Activated naive CD4-positive, alpha-beta T cell treated with anti-CD3 and anti-CD28 coated beads, Interleukin-2, amount 50 U/mL, for 72 hours (primary cell): Measurements from ENCODE around the gene CASQ2. TPM values are rescaled to one million over a fixed set of nuclear protein-coding genes. Genes with fewer than 3 reads are reported as not detected.
"Not testable (repeated sequence)": the region's sequence is repeated elsewhere in the genome, so short reads cannot be mapped to it uniquely, and the experiment has no call there.

Source experiments
- ATAC-seq, 2 donors: fragments of 150-1000 bp; cut with Tn5 transposase; 2 replicates each; pipeline ENCODE4 v1.10.0; 2021; ENCODE audit warnings: mild to moderate bottlenecking in 2 of 2, moderate library complexity in 2 of 2
- DNase-seq, 2 donors: peaks; one replicate each; pipeline ENCODE4 v3.0.0; 2021 to 2022; ENCODE audit warnings: low spot score in 2 of 2
- H3K27ac Mint-ChIP-seq, 2 donors: one replicate each; pipeline ENCODE4 v1.8.0; 2022; ENCODE audit warnings: mild to moderate bottlenecking in 2 of 2, mixed read lengths in 2 of 2
- H3K36me3 Mint-ChIP-seq, 2 donors: one replicate each; pipeline ENCODE4 v1.8.0; 2022; ENCODE audit warnings: mixed read lengths in 2 of 2
- H3K9me3 Mint-ChIP-seq, 2 donors: one replicate each; pipeline ENCODE4 v1.8.0; 2022; ENCODE audit warnings: mixed read lengths in 2 of 2
- total RNA-seq, 2 donors: library from RNA; stranded (reverse); gene quantifications; one replicate each; pipeline ENCODE4 v1.2.3, GENCODE V29; 2022

Gene CASQ2
- total RNA-seq, 2 donors from 2014 or later = not detected

GRCh38 chr1:115790356-115790755 lies 21.8 kb upstream of the CASQ2 start:
- Mint-ChIP-seq H3K36me3 (no peaks in the 10 kb centered on the region), H3K9me3 (peaks cover 0 to 5% of the 10 kb centered on the region in 2 donors), H3K27ac (no peak overlapping the region)
- ATAC-seq (no peak), DNase-seq (no peak)

- peaks cover 0 to 9% of the 10 kb centered on the region in 2 donors for H3K9me3 Mint-ChIP-seq
- H3K36me3 Mint-ChIP-seq = no peaks in the 10 kb centered on the region
- ATAC-seq (no peak), DNase-seq (no peak)
- H3K27ac Mint-ChIP-seq = no peak overlapping the region
Observed at GRCh38 chr1:115783311-115783710, 14.8 kb upstream of the CASQ2 start.

- Mint-ChIP-seq H3K36me3 (no peaks in the 10 kb centered on the region), H3K9me3 (peaks cover 0 to 9% of the 10 kb centered on the region in 2 donors), H3K27ac (no peak overlapping the region)
- ATAC-seq (no peak), DNase-seq (no peak)
Observed at GRCh38 chr1:115782571-115783281, 14.2 kb upstream of the CASQ2 start.

- no peak for ATAC-seq
- peaks cover 0 to 8% of the 10 kb centered on the region in 2 donors for H3K9me3 Mint-ChIP-seq
- H3K27ac Mint-ChIP-seq = no peak overlapping the region
Observed at GRCh38 chr1:115781851-115782250, 13.3 kb upstream of the CASQ2 start.

GRCh38 chr1:115781343-115781742 lies 12.8 kb upstream of the CASQ2 start:
- H3K9me3 Mint-ChIP-seq = peaks cover 0 to 4% of the 10 kb centered on the region in 2 donors
- no peak overlapping the region for H3K27ac Mint-ChIP-seq
- DNase-seq = no peak
- ATAC-seq = no peak
- H3K36me3 Mint-ChIP-seq = no peaks in the 10 kb centered on the region

More at GRCh38 chr1:115781851-115782250, 13.3 kb upstream of the CASQ2 start:
- DNase-seq = no peak
- H3K36me3 Mint-ChIP-seq = no peaks in the 10 kb centered on the region

GRCh38 chr1:115780655-115781054 lies 12.1 kb upstream of the CASQ2 start:
- ATAC-seq = not testable (repeated sequence)

GRCh38 chr1:115779075-115779474 lies 10.6 kb upstream of the CASQ2 start:
- not testable (repeated sequence) for DNase-seq, H3K9me3 Mint-ChIP-seq, ATAC-seq, H3K27ac Mint-ChIP-seq, H3K36me3 Mint-ChIP-seq

More at GRCh38 chr1:115780655-115781054, 12.1 kb upstream of the CASQ2 start:
- H3K27ac Mint-ChIP-seq, H3K9me3 Mint-ChIP-seq, DNase-seq, H3K36me3 Mint-ChIP-seq: not testable (repeated sequence)

GRCh38 chr1:115771847-115772457 lies 3.4 kb upstream of the CASQ2 start:
- no peak overlapping the region for H3K27ac Mint-ChIP-seq
- peak; percentile 63 to 67 for ATAC-seq

GRCh38 chr1:115771094-115771846 lies 2.8 kb upstream of the CASQ2 start:
- DNase-seq (no peak), ATAC-seq (no peak)
- Mint-ChIP-seq H3K27ac (no peak overlapping the region), H3K9me3 (no peaks in the 10 kb centered on the region), H3K36me3 (no peaks in the 10 kb centered on the region)

More at GRCh38 chr1:115771847-115772457, 3.4 kb upstream of the CASQ2 start:
- Mint-ChIP-seq H3K9me3 (no peaks in the 10 kb centered on the region), H3K36me3 (no peaks in the 10 kb centered on the region)
- peak in 1 of 2 donors; percentile 36 for DNase-seq

- DNase-seq (no peak), ATAC-seq (no peak)
- Mint-ChIP-seq H3K27ac (no peak overlapping the region), H3K36me3 (no peaks in the 10 kb centered on the region), H3K9me3 (no peaks in the 10 kb centered on the region)
Observed at GRCh38 chr1:115767403-115767802, 1.1 kb downstream of the CASQ2 start.

GRCh38 chr1:115765091-115765490 lies 3.4 kb downstream of the CASQ2 start:
- ATAC-seq = no peak
- Mint-ChIP-seq H3K9me3 (peaks cover 0 to 1% of the 10 kb centered on the region in 2 donors), H3K36me3 (no peaks in the 10 kb centered on the region), H3K27ac (peak overlapping the region in 1 of 2 donors; percentile 44)
- DNase-seq = no peak

GRCh38 chr1:115764541-115764940 lies 4.0 kb downstream of the CASQ2 start:
- DNase-seq (no peak), ATAC-seq (no peak)
- H3K9me3 Mint-ChIP-seq = peaks cover 3 to 7% of the 10 kb centered on the region in 2 donors

GRCh38 chr1:115762779-115763178 lies 5.7 kb downstream of the CASQ2 start:
- H3K27ac Mint-ChIP-seq = no peak overlapping the region
- ATAC-seq (no peak), DNase-seq (no peak)
- H3K36me3 Mint-ChIP-seq = no peaks in the 10 kb centered on the region
- peaks cover 6 to 11% of the 10 kb centered on the region in 2 donors for H3K9me3 Mint-ChIP-seq

More at GRCh38 chr1:115764541-115764940, 4.0 kb downstream of the CASQ2 start:
- H3K27ac Mint-ChIP-seq = no peak overlapping the region
- H3K36me3 Mint-ChIP-seq = no peaks in the 10 kb centered on the region

GRCh38 chr1:115761601-115762302 lies 6.8 kb downstream of the CASQ2 start:
- peaks cover 6 to 11% of the 10 kb centered on the region in 2 donors for H3K9me3 Mint-ChIP-seq
- DNase-seq (no peak), ATAC-seq (no peak)
- H3K27ac Mint-ChIP-seq = no peak overlapping the region
- no peaks in the 10 kb centered on the region for H3K36me3 Mint-ChIP-seq

GRCh38 chr1:115757856-115758255 lies 10.7 kb downstream of the CASQ2 start:
- Mint-ChIP-seq H3K27ac (no peak overlapping the region), H3K36me3 (no peaks in the 10 kb centered on the region), H3K9me3 (peaks cover 6 to 11% of the 10 kb centered on the region in 2 donors)
- ATAC-seq (no peak), DNase-seq (no peak)

- DNase-seq = no peak
- Mint-ChIP-seq H3K27ac (no peak overlapping the region), H3K36me3 (no peaks in the 10 kb centered on the region), H3K9me3 (peaks cover 6 to 11% of the 10 kb centered on the region in 2 donors)
- no peak for ATAC-seq
Observed at GRCh38 chr1:115757326-115757725, 11.2 kb downstream of the CASQ2 start.
